GM12865 (cell line): Measurements from ENCODE around the gene NAIP.
"Not testable (repeated sequence)": the region's sequence is repeated elsewhere in the genome, so short reads cannot be mapped to it uniquely, and the experiment has no call there.

Source experiments
- DNase-seq: peaks from one replicate; pipeline ENCODE4 v3.0.0; 2010; ENCODE audit warnings: low read depth
- H3K4me3 ChIP-seq: 2 replicates; pipeline ENCODE4 v1.5.1; 2011; ENCODE audit warnings: mild to moderate bottlenecking, low read depth, low read length, control low read depth
- CTCF ChIP-seq: IDR thresholded peaks from 2 replicates; pipeline ENCODE4 v1.5.1; 2011; ENCODE audit warnings: low read length, control low read depth, low read depth, inconsistent platforms; ENCODE audit not compliant: insufficient read depth; ENCODE audit errors: missing control alignments

The NAIP gene

GRCh38 chr5:71011194-71011792, 13.8 kb downstream of the NAIP start:
- H3K4me3 ChIP-seq, result no peak overlapping the region
- no peak for DNase-seq
- TF ChIP-seq CTCF, result no peak

GRCh38 chr5:71006983-71007382, 18.2 kb downstream of the NAIP start:
- DNase-seq, result not testable (repeated sequence)

GRCh38 chr5:70984882-70985281, 40.3 kb downstream of the NAIP start:
- H3K4me3 ChIP-seq, DNase-seq: not testable (repeated sequence)

More at GRCh38 chr5:71006983-71007382, 18.2 kb downstream of the NAIP start:
- not testable (repeated sequence) for H3K4me3 ChIP-seq

- H3K4me3 ChIP-seq, DNase-seq: not testable (repeated sequence)
Measured at GRCh38 chr5:70967220-70967619, 57.9 kb downstream of the NAIP start.

GRCh38 chr5:70964531-70964930, 60.6 kb downstream of the NAIP start:
- H3K4me3 ChIP-seq, DNase-seq: not testable (repeated sequence)

GRCh38 chr5:70953068-70953467, 72.1 kb downstream of the NAIP start:
- DNase-seq, H3K4me3 ChIP-seq: not testable (repeated sequence)

GRCh38 chr5:70932560-70932959, 92.6 kb downstream of the NAIP start:
- H3K4me3 ChIP-seq, DNase-seq: not testable (repeated sequence)

- not testable (repeated sequence) for H3K4me3 ChIP-seq, DNase-seq
Measured at GRCh38 chr5:70931709-70932368, 93.3 kb downstream of the NAIP start.

- H3K4me3 ChIP-seq, DNase-seq: not testable (repeated sequence)
Measured at GRCh38 chr5:70925211-70925562, 100.0 kb downstream of the NAIP start.
